Natural killer cell (primary cell): ENCODE measurements around the gene ZNF599. TPM values are rescaled to one million over a fixed set of nuclear protein-coding genes. Genes with fewer than 3 reads are reported as not detected.

Experiments used
- ATAC-seq, 3 donors: fragments of 150-1000 bp in 2 of 3; fragments of 200-7000 bp in 1 of 3; cut with Tn5 transposase; 1 replicate in 1 of 3; 2 replicates in 2 of 3; pipeline ENCODE4 v1.10.0; 2021; ENCODE audit warnings: mild to moderate bottlenecking in 2 of 3, moderate library complexity in 2 of 3
- DNase-seq, 2 donors: peaks; one replicate each; pipeline versions ENCODE4 v3.0.0 to v3.0.0-alpha.2; 2013 to 2021; ENCODE audit warnings: mixed read lengths in 1 of 2
- H3K27ac ChIP-seq: one replicate; pipeline ENCODE4 v1.5.1; 2013; ENCODE audit warnings: mild to moderate bottlenecking, low read length
- H3K27me3 ChIP-seq: one replicate; pipeline ENCODE4 v1.6.1; 2013; ENCODE audit warnings: low read length; ENCODE audit not compliant: control insufficient read depth, insufficient read depth
- H3K36me3 ChIP-seq: one replicate; pipeline ENCODE4 v1.6.1; 2013; ENCODE audit warnings: low read length; ENCODE audit not compliant: control insufficient read depth, insufficient read depth
- H3K4me1 ChIP-seq: one replicate; pipeline ENCODE4 v1.6.1; 2013; ENCODE audit warnings: low read length; ENCODE audit not compliant: control insufficient read depth, insufficient read depth
- H3K4me3 ChIP-seq: one replicate; pipeline ENCODE4 v1.5.1; 2013; ENCODE audit warnings: low read length
- H3K9me3 ChIP-seq: one replicate; pipeline ENCODE4 v1.6.1; 2013; ENCODE audit warnings: low read length; ENCODE audit not compliant: control insufficient read depth, insufficient read depth
- H3K27ac Mint-ChIP-seq, 2 donors: one replicate each; pipeline ENCODE4 v1.8.0; 2022; ENCODE audit warnings: mild to moderate bottlenecking in 2 of 2, mixed read lengths in 2 of 2, moderate library complexity in 1 of 2
- H3K27me3 Mint-ChIP-seq, 2 donors: one replicate each; pipeline ENCODE4 v1.8.0; 2022; ENCODE audit warnings: low read depth in 2 of 2, mixed read lengths in 2 of 2
- H3K36me3 Mint-ChIP-seq: one replicate; pipeline ENCODE4 v1.8.0; 2022; ENCODE audit warnings: mixed read lengths
- H3K4me1 Mint-ChIP-seq, 2 donors: one replicate each; pipeline ENCODE4 v1.8.0; 2022; ENCODE audit warnings: mixed read lengths in 2 of 2
- H3K4me3 Mint-ChIP-seq: one replicate; pipeline ENCODE4 v1.8.0; 2022; ENCODE audit warnings: mild to moderate bottlenecking, moderate library complexity, mixed read lengths
- H3K9me3 Mint-ChIP-seq, 2 donors: one replicate each; pipeline ENCODE4 v1.8.0; 2022; ENCODE audit warnings: mixed read lengths in 2 of 2
- WGBS: methylation state at CpG from one replicate; pipeline ENCODE4 v1.1.7; 2013; ENCODE audit warnings: missing lambda C conversion rate; ENCODE audit not compliant: insufficient coverage; 5-methylcytosine and 5-hydroxymethylcytosine counted together
- intact Hi-C: fragments of 100-400 bp; cut with micrococcal nuclease; formaldehyde crosslinking; loops from one replicate; pipeline ENCODE4 v1.14.2; 2022
- total RNA-seq, 4 donors: library from RNA; stranded (reverse); fragments of 120-200 nt in 1 of 4; gene quantifications; one replicate each; pipeline versions ENCODE4 v1.2.3 to v1.2.4, GENCODE V29; 2013 to 2022
- TF ChIP-seq, protein P1 (sequence below): fragments of 200-600 bp; IDR thresholded peaks from one replicate; pipeline ENCODE4 v1.8.0; 2022; ENCODE audit warnings: antibody characterized with exemption

Gene ZNF599
- total RNA-seq, 3 donors from 2014 or later (not counting 1 experiment from before 2014, with no cell fraction given) = 4.6 to 5.1 (median 4.8) TPM

DNA sequence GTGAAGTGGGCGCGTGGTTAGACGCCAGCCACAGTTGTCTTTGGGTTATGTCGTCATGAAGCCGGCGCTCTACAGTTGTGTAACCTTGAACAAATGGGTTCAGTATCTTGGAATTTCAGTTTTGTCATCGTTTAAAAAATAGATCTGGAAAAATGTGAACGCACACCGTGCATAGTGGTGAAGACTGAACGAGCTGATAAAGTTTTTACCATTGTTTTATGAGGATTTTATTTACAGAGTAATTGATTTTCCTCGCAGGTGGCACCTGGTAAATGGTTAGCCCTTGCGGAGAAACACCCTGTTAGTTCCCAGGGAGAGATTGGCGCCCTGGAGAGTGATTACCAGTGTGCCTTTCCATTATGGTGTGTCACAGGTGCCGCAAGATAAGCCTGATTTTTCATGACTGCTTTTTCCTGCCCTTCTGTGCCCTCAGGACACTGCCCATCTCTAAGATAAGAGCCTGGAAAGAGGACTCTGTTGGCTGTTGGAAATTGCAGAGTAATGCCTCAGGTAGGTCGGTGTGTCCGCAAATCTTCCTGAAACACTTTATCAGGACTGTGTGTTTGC lies 38.4 kb downstream of the ZNF599 start:
- intact Hi-C loops = no loop called here
- Histone ChIP-seq H3K4me1 (peaks cover 24% of the 10 kb centered on the region), H3K4me3 (peak overlapping the region; percentile 76), H3K9me3 (peaks cover 15% of the 10 kb centered on the region), H3K36me3 (peaks cover 15% of the 10 kb centered on the region), H3K27ac (peak overlapping the region; percentile 93), H3K27me3 (no peaks in the 10 kb centered on the region)
- Mint-ChIP-seq H3K9me3 (peaks cover 0 to 3% of the 10 kb centered on the region in 2 donors), H3K27me3 (no peaks in the 10 kb centered on the region), H3K27ac (peak overlapping the region; percentile 90 to 94), H3K36me3 (peaks cover 11% of the 10 kb centered on the region), H3K4me1 (peaks cover 21 to 31% of the 10 kb centered on the region in 2 donors), H3K4me3 (peak overlapping the region; percentile 92)
- TF ChIP-seq, protein P1, sequence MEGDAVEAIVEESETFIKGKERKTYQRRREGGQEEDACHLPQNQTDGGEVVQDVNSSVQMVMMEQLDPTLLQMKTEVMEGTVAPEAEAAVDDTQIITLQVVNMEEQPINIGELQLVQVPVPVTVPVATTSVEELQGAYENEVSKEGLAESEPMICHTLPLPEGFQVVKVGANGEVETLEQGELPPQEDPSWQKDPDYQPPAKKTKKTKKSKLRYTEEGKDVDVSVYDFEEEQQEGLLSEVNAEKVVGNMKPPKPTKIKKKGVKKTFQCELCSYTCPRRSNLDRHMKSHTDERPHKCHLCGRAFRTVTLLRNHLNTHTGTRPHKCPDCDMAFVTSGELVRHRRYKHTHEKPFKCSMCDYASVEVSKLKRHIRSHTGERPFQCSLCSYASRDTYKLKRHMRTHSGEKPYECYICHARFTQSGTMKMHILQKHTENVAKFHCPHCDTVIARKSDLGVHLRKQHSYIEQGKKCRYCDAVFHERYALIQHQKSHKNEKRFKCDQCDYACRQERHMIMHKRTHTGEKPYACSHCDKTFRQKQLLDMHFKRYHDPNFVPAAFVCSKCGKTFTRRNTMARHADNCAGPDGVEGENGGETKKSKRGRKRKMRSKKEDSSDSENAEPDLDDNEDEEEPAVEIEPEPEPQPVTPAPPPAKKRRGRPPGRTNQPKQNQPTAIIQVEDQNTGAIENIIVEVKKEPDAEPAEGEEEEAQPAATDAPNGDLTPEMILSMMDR = no peak
- ATAC-seq (peak in 1 of 3 donors; percentile 74), DNase-seq (peak in 1 of 2 donors; percentile 86)
- WGBS = 24% methylated on average over 16 of the region's 16 CpGs

GRCh38 chr19:34733746-34734536 lies 39.1 kb downstream of the ZNF599 start, which contains the start of gene ZNF181:
TSS of gene ZNF181 (plus strand) at chr19:34734243. CDS start at chr19:34735038, 795 bp downstream.
- intact Hi-C loops = loop anchor here (1.0 to 2.0 kb wide), 2 partner anchors 39 to 57 kb away; partner anchors contain the start of genes SCGB2B2, ZNF302 and ZNF599
- Histone ChIP-seq H3K9me3 (peaks cover 9% of the 10 kb centered on the region), H3K27ac (peak within 1 kb of the TSS; percentile 93), H3K27me3 (no peaks in the 10 kb centered on the region), H3K36me3 (peaks cover 8% of the 10 kb centered on the region), H3K4me1 (peaks cover 24% of the 10 kb centered on the region), H3K4me3 (peak within 1 kb of the TSS; percentile 76)
- ATAC-seq (peak; percentile 82 to 86 (median 83)), DNase-seq (peak; percentile 73 to 90)
- H3K9me3 Mint-ChIP-seq = no peaks in the 10 kb centered on the region
- WGBS = under 1% methylated on average over 67 of the region's 67 CpGs
- peaks cover 4% of the 10 kb centered on the region for H3K36me3 Mint-ChIP-seq
- peak within 1 kb of the TSS; percentile 92 for H3K4me3 Mint-ChIP-seq
- peak within 1 kb of the TSS; percentile 90 to 94 for H3K27ac Mint-ChIP-seq
- no peaks in the 10 kb centered on the region for H3K27me3 Mint-ChIP-seq
- TF ChIP-seq, protein P1 = no peak
- H3K4me1 Mint-ChIP-seq = peaks cover 21 to 31% of the 10 kb centered on the region in 2 donors

GRCh38 chr19:34733266-34733745 lies 39.7 kb downstream of the ZNF599 start:
- intact Hi-C loops = loop anchor here (1.0 to 2.0 kb wide), 2 partner anchors 40 to 57 kb away; partner anchors contain the start of genes SCGB2B2, ZNF302 and ZNF599
- peak overlapping the region; percentile 92 for H3K4me3 Mint-ChIP-seq
- Histone ChIP-seq H3K36me3 (peaks cover 5% of the 10 kb centered on the region), H3K4me3 (peak overlapping the region; percentile 76), H3K27me3 (no peaks in the 10 kb centered on the region), H3K9me3 (peaks cover 7% of the 10 kb centered on the region), H3K27ac (peak overlapping the region; percentile 93), H3K4me1 (peaks cover 24% of the 10 kb centered on the region)
- peak overlapping the region; percentile 90 to 94 for H3K27ac Mint-ChIP-seq
- no peak for DNase-seq
- WGBS = under 1% methylated on average over 13 of the region's 13 CpGs
- H3K27me3 Mint-ChIP-seq = no peaks in the 10 kb centered on the region
- H3K4me1 Mint-ChIP-seq = peaks cover 21 to 31% of the 10 kb centered on the region in 2 donors
- peak; percentile 15 to 21 (median 18) for ATAC-seq
- H3K36me3 Mint-ChIP-seq = no peaks in the 10 kb centered on the region
- no peaks in the 10 kb centered on the region for H3K9me3 Mint-ChIP-seq
- TF ChIP-seq, protein P1 = no peak
